Adrenal gland (tissue), 12 donors: ENCODE data around the gene PLCH2. TPM values are rescaled to one million over a fixed set of nuclear protein-coding genes. Genes with fewer than 3 reads are reported as not detected.

ENCODE experiments used
- DNase-seq, 7 donors: peaks; one replicate each; pipeline ENCODE4 v3.0.0-alpha.2; 2019 to 2020
- H3K27ac ChIP-seq, 5 donors: fragments of 200-600 bp; sonication (generic) in 4 of 5; 1 replicate in 3 of 5; 2 replicates in 2 of 5; pipeline versions ENCODE4 v1.5.1 to v1.8.0; 2016 to 2020; ENCODE audit warnings: mild to moderate bottlenecking in 1 of 5
- H3K27me3 ChIP-seq: fragments of 200-600 bp; 2 replicates; pipeline ENCODE4 v1.8.0; 2021
- H3K36me3 ChIP-seq, 2 donors: fragments of 200-600 bp; replicated peaks in 1 of 2; 1 replicate in 1 of 2; 2 replicates in 1 of 2; pipeline versions ENCODE4 v1.5.1 to v1.8.0; 2018 to 2022
- H3K4me1 ChIP-seq, 2 donors: fragments of 200-600 bp; replicated peaks in 1 of 2; 1 replicate in 1 of 2; 2 replicates in 1 of 2; pipeline versions ENCODE4 v1.5.1 to v1.8.0; 2018 to 2021
- H3K4me3 ChIP-seq, 4 donors: fragments of 200-600 bp; sonication (generic) in 3 of 4; one replicate each; pipeline ENCODE4 v1.5.1; 2016 to 2018
- H3K9me3 ChIP-seq, 3 donors: fragments of 200-600 bp; sonication (generic) in 1 of 3; replicated peaks in 1 of 3; 1 replicate in 2 of 3; 2 replicates in 1 of 3; pipeline versions ENCODE4 v1.5.1 to v1.8.0; 2016 to 2021
- CTCF ChIP-seq, 6 experiments: fragments of 450-650 bp in 4 of 6; fragments of 200-600 bp in 2 of 6; sonication (generic) in 1 of 6; IDR thresholded peaks; 1 replicate in 5 of 6; 2 replicates in 1 of 6; pipeline versions ENCODE4 v1.5.1 to v1.8.0; 2016 to 2021; ENCODE audit warnings: antibody characterized with exemption in 6 of 6, mild to moderate bottlenecking in 2 of 6, moderate library complexity in 1 of 6
- POLR2A ChIP-seq, 2 donors: fragments of 450-650 bp; IDR thresholded peaks; one replicate each; pipeline ENCODE4 v1.6.1; 2017; ENCODE audit warnings: antibody characterized with exemption in 2 of 2, mild to moderate bottlenecking in 2 of 2, moderate library complexity in 1 of 2
- WGBS, 4 donors: extraction: QIAGEN DNeasy Blood & Tissue Kit in 2 of 4; methylation state at CpG; one replicate each; pipeline versions ENCODE4 v1.1.5 to v1.1.7; 2013 to 2017; 5-methylcytosine and 5-hydroxymethylcytosine counted together
- intact Hi-C, 2 donors: fragments of 100-400 bp; cut with DNase I; formaldehyde crosslinking; loops; one replicate each; pipeline versions ENCODE4 v1.14.1 to v1.15.0; 2022 to 2023
- polyA plus RNA-seq, 3 donors: library from polyadenylated mRNA; stranded (reverse); fragments of 200-250 nt in 2 of 3; fragments of 350-450 nt in 1 of 3; fragmentation: Illumina TruSeq in 1 of 3; extraction: RNeasy Lipid Tissue Mini Kit (QIAGEN cat#74804) in 1 of 3; gene quantifications; one replicate each; pipeline ENCODE4 v1.2.3, GENCODE V29; 2013 to 2014
- total RNA-seq, 9 donors: library from RNA; depleted of rRNA in 4 of 9; stranded (reverse); fragments of >200 nt in 4 of 9; fragments of 120-200 nt in 1 of 9; fragmentation: NEBNext Ultra II Directional in 1 of 9; extraction: Animal tissue kit (Norgen Biotek cat#: 25700) in 1 of 9; gene quantifications; one replicate each; pipeline versions ENCODE4 v1.1.0 to v1.2.4, GENCODE V29; 2013 to 2023
- donor health status: healthy with polysubstance abuse.
- donor health status: Bipolar disorder and iron deficiency.
- donor health status: DM: yes; HTN: yes; CAD: no.
- donor health status: DM: no; HTN: no; CAD: no.
- donor health status: DM: no; HTN: no; CAD: no.
- donor health status: DM: yes; HTN: yes; CAD: no.

The PLCH2 gene
- total and polyA plus RNA-seq, 12 donors: 0.22 to 66.3 (median 2.2) TPM; not detected in 1

- WGBS, 4 donors: 51 to 57% (median 53%) methylated on average over 4 to 12 of the region's 12 CpGs; no CpG with 5 or more reads in 1 of the 4 donors
- no peaks in the 10 kb centered on the region for H3K9me3 ChIP-seq
- H3K27ac ChIP-seq: no peak overlapping the region
- H3K27me3 ChIP-seq: peaks cover 46% of the 10 kb centered on the region
- TF ChIP-seq POLR2A (IDR thresholded peaks at IDR 0.05) (no peak), CTCF (IDR thresholded peaks at IDR 0.05) (no peak)
- DNase-seq: no peak
- no peaks in the 10 kb centered on the region for H3K36me3 ChIP-seq
- no peak overlapping the region for H3K4me3 ChIP-seq
- intact Hi-C loops: no loop called here
- peaks cover 0 to 9% of the 10 kb centered on the region in 2 donors for H3K4me1 ChIP-seq
Measured at GRCh38 chr1:2466270-2466665, 9.8 kb upstream of the PLCH2 start.

DNA sequence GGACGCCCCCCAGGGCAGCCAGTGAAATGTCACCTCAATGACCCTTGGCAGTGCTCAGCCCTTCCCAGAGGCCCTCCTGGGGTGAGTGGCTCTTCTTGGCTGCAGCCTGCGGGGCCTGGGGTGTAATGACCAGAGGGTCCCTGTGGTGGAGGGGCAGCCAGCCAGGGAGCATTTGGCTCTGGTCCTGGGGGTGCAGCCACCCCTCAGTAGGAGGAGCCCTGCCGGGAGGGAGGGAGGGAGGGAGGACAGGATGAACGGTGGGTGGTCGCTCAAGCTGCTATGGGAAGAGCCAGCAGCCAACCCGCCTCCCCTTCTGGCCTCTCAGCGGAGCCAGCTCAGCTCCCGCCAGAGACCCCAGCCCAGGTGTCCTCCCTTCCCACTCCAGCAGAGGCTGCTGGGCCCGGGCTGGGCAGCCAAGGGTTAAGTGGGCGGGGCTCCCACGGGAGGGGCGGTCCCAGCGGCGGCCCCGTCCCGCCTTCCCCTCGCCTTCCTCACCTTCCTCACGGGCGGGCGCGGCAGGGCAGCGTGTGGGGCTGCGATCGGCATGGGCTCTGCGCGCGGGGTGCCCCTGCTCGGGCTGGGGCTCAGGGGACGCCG, 9.0 kb upstream of the PLCH2 start:
- no peak for TF ChIP-seq CTCF (IDR thresholded peaks at IDR 0.05)
- H3K9me3 ChIP-seq: no peaks in the 10 kb centered on the region
- H3K4me3 ChIP-seq: no peak overlapping the region
- intact Hi-C loops: no loop called here
- peaks cover 46% of the 10 kb centered on the region for H3K27me3 ChIP-seq
- H3K4me1 ChIP-seq: peaks cover 0 to 6% of the 10 kb centered on the region in 2 donors
- no peak for DNase-seq
- no peaks in the 10 kb centered on the region for H3K36me3 ChIP-seq
- H3K27ac ChIP-seq: no peak overlapping the region
- 3 to 20% (median 5%) methylated on average over 1 to 30 of the region's 30 CpGs for WGBS, 4 donors

GRCh38 chr1:2468041-2468472, 8.0 kb upstream of the PLCH2 start:
- Histone ChIP-seq H3K27me3 (peaks cover 44% of the 10 kb centered on the region), H3K4me3 (no peak overlapping the region), H3K27ac (no peak overlapping the region), H3K4me1 (peaks cover 0 to 6% of the 10 kb centered on the region in 2 donors), H3K9me3 (no peaks in the 10 kb centered on the region), H3K36me3 (no peaks in the 10 kb centered on the region)
- intact Hi-C loops: no loop called here
- DNase-seq: peak in 5 of 7 donors; percentile 37 to 51 (median 39)
- TF ChIP-seq POLR2A (IDR thresholded peaks at IDR 0.05): no peak
- TF ChIP-seq CTCF (IDR thresholded peaks at IDR 0.05): no peak
- WGBS, 4 donors: 20 to 42% (median 23%) methylated on average over 2 to 14 of the region's 14 CpGs; no CpG with 5 or more reads in 1 of the 4 donors

DNA sequence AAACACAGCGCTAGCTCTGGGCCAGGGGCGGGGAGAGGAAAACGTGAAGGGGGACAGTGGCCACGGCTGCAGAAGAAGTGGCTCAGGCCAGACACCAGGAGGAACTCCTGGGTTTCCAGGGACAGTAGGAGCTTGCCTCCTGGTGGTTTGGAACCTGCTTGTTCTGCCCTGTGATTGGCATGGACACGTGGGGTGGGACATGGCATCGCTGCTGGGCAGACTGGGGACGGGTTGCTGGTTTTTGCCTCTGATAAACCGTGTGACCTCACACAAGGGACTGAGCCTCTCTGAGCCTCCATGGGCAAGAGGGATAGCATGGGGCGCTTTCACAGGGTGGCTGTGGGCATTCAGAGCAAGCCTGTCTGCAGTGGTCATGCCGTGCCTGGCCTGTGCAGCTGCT, 7.5 kb upstream of the PLCH2 start:
- peak in 1 of 7 donors; percentile 65 for DNase-seq
- intact Hi-C loops: no loop called here
- Histone ChIP-seq H3K9me3 (no peaks in the 10 kb centered on the region), H3K27ac (no peak overlapping the region), H3K4me1 (peaks cover 0 to 6% of the 10 kb centered on the region in 2 donors), H3K4me3 (no peak overlapping the region), H3K27me3 (peaks cover 39% of the 10 kb centered on the region), H3K36me3 (no peaks in the 10 kb centered on the region)
- 55 to 82% (median 62%) methylated on average over 8 to 10 of the region's 10 CpGs; no CpG with 5 or more reads in 1 of the 4 donors for WGBS, 4 donors
- TF ChIP-seq POLR2A (IDR thresholded peaks at IDR 0.05) (no peak), CTCF (IDR thresholded peaks at IDR 0.05) (no peak)
